Measurements from ENCODE around the gene IGHMBP2. TPM values are rescaled to one million over a fixed set of nuclear protein-coding genes. Genes with fewer than 3 reads are reported as not detected.

The IGHMBP2 gene
- total and polyA plus RNA-seq, 7 donors, result 12.1 to 19.0 (median 13.6) TPM

DNA sequence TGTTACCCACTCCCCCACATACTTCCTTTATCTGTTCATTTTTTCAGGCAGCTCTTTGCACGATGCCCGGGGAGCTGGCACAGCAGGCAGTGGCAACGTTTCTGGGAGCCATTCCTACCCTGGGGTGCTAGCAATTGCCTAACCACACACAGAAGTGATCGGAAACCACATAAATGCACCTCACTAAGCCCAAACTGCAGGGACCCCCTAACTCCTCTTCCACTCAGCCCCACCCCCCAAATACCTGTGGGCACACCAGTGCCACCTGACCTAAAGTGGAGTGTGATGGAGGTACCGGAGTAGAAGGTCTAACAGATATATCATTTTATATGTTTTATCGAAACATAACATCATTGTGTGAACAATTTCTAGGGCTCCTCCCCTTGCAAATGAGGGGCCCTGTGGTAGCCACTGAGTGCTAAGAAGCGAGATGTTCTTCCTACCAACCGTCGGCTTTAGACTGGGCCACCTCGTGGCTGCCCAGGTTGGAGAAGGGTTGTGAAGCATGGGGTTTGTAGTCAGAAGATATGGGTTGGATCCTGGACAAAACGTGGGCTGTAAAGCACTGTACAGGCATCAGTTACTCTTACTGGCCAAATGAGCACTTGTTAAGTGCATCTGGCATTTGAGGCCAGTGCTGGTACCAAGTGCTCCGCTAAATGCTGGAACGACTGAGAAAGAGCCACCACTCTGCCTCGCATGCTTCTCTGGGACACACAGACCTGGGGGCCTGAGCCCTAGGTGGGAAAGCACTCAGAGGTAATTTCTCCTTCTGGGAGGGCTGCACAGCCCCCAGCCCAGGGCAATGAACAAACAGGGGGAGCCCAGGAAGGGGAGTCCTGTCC is 74.3 kb downstream of the IGHMBP2 start:
- H3K27ac ChIP-seq, result no peak overlapping the region
- TF ChIP-seq CTCF (IDR thresholded peaks at IDR 0.05), result no peak
- H3K4me1 ChIP-seq, result no peaks in the 10 kb centered on the region
- no peak for ATAC-seq
- intact Hi-C loops (cut with DNase I), result loop anchor here in 1 of 2 donors (2.0 kb wide), 1 partner anchor 21 kb away; no protein-coding TSS in a partner anchor
- DNase-seq, result peak in 1 of 2 donors; percentile 19
- H3K27me3 ChIP-seq (ENCODE audit: insufficient read depth in 3 of 3, low read length in 2 of 3), result peaks cover 0 to 14% (median 2%) of the 10 kb centered on the region in 3 donors
- H3K36me3 ChIP-seq (ENCODE audit: insufficient read depth in 1 of 2, low read depth in 1 of 2), result no peaks in the 10 kb centered on the region
- peaks cover 9% of the 10 kb centered on the region for H3K9me3 ChIP-seq
- H3K4me3 ChIP-seq, result no peak overlapping the region
- 48 to 64% (median 56%) methylated on average over 14 of the region's 14 CpGs for WGBS, 3 donors

DNA sequence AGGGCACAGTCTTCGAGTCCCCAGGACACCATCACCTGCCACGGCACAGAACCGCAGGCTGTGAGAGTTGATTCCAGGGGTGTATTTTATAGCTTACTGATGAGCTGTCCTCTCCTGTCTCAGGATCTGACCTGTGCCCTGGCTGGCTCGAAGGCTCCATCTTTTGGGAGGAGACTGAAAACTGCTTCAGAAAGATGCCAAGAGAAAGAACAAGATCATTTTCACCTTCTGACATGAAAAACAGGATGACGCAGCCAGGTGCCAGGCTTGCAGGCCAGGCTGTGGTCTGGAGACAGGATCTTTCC is 74.9 kb downstream of the IGHMBP2 start:
- DNase-seq, result no peak
- no peak for TF ChIP-seq CTCF (IDR thresholded peaks at IDR 0.05)
- no peak overlapping the region for H3K27ac ChIP-seq
- no peak for ATAC-seq
- H3K4me3 ChIP-seq, result no peak overlapping the region
- peaks cover 9% of the 10 kb centered on the region for H3K9me3 ChIP-seq
- H3K36me3 ChIP-seq (ENCODE audit: insufficient read depth in 1 of 2, low read depth in 1 of 2), result no peaks in the 10 kb centered on the region
- H3K27me3 ChIP-seq (ENCODE audit: insufficient read depth in 3 of 3, low read length in 2 of 3), result peaks cover 0 to 14% (median 2%) of the 10 kb centered on the region in 3 donors
- WGBS, 3 donors, result 42 to 56% (median 55%) methylated on average over 5 of the region's 5 CpGs
- intact Hi-C loops (cut with DNase I), result no loop called here
- H3K4me1 ChIP-seq, result no peaks in the 10 kb centered on the region

DNA sequence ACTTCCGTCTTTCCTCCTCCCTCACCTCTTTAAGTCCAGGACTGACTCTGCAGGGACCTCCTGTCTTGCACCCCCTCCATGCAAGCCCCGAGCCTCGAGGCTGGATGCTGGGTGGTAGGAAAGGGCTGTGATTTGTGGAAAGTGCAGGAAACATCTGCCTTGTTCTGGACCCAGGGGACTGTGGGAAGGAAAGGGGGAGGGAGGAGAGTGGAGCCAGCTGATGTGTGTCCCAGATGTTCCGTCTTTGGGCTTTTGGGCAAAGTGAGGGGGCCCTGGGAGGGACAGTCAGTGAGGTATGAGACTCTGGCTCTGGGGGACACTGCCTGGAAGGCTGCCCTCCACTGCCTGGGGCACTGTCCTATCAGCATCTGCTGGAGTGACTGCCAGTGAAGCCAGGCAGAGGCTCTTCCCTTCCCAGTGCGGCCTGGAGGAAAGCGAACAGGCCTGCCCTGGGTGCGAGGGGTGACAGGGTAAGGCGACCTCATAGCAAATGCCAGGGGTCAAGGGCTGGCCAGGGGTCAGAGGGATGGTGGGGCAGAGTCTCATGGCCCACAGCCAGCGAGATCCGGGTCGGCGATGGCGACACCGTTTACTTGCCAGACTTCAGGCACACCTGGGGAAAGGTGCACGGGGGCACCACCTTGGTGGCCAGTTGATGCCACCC is 75.4 kb downstream of the IGHMBP2 start:
- H3K4me3 ChIP-seq, result no peak overlapping the region
- 37 to 43% (median 40%) methylated on average over 14 to 15 of the region's 15 CpGs for WGBS, 3 donors
- peaks cover 0 to 14% (median 2%) of the 10 kb centered on the region in 3 donors for H3K27me3 ChIP-seq (ENCODE audit: insufficient read depth in 3 of 3, low read length in 2 of 3)
- intact Hi-C loops (cut with DNase I), result no loop called here
- ATAC-seq (peak in 1 of 4 donors; percentile 30), DNase-seq (peak in 1 of 2 donors; percentile 52)
- H3K9me3 ChIP-seq, result peaks cover 9% of the 10 kb centered on the region
- TF ChIP-seq CTCF (IDR thresholded peaks at IDR 0.05), result no peak
- H3K4me1 ChIP-seq, result no peaks in the 10 kb centered on the region
- no peaks in the 10 kb centered on the region for H3K36me3 ChIP-seq (ENCODE audit: insufficient read depth in 1 of 2, low read depth in 1 of 2)
- no peak overlapping the region for H3K27ac ChIP-seq

GRCh38 chr11:68979931-68980775 is 76.5 kb downstream of the IGHMBP2 start:
- no peak for ATAC-seq
- Histone ChIP-seq H3K27me3 (ENCODE audit: insufficient read depth in 3 of 3, low read length in 2 of 3) (peaks cover 0 to 14% (median 2%) of the 10 kb centered on the region in 3 donors), H3K27ac (no peak overlapping the region), H3K4me3 (no peak overlapping the region), H3K9me3 (peaks cover 9% of the 10 kb centered on the region), H3K36me3 (ENCODE audit: insufficient read depth in 1 of 2, low read depth in 1 of 2) (no peaks in the 10 kb centered on the region), H3K4me1 (no peaks in the 10 kb centered on the region)
- intact Hi-C loops (cut with DNase I), result no loop called here
- 75 to 77% (median 76%) methylated on average over 33 of the region's 33 CpGs for WGBS, 3 donors
- TF ChIP-seq CTCF (IDR thresholded peaks at IDR 0.05), result no peak
- peak in 1 of 2 donors; percentile 46 for DNase-seq
